Measurements from ENCODE around the gene TRMO. TPM values are rescaled to one million over a fixed set of nuclear protein-coding genes. Genes with fewer than 3 reads are reported as not detected.

TRMO gene
- total RNA-seq, 2 experiments from 2014 or later: 42.8 to 45.8 TPM

DNA sequence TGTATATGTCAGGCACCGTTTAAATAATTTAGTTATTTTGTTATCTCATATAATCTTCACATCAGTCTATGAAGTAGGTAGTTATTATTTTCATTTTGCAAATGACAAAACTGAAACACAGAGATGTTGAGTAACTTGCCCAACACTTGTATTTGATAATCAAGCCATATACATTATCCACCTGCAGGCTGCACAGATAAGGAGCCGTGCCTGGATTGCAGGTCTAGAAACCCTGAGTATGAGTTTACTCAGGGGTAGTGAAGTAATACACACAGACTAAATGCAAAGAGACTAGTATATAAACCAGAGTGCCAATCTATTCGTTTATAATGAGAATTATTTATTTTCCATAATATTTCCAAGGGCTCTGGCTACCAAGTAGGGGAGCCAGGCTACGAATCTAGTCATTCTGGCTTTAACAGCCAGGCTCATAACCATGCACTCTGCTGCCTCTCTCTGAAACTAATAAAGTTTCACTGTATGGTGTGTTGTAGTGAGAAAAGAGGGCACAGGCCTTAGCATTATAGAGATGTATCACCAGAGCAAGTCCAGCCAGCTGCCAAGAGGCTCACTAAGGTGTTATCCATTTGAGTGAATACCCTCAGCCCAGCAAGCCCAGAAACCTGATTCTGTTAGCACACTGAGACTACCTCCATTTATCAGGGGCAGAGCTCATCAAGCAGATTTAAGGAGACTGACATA lies 11.1 kb upstream of the TRMO start:
- Histone ChIP-seq H3K4me3 (ENCODE audit: low read length) (no peak overlapping the region), H3K27ac (ENCODE audit: low read depth in 1 of 2, low read length in 2 of 2) (no peak overlapping the region), H3K4me1 (ENCODE audit: insufficient read depth, low read length) (peaks cover 47% of the 10 kb centered on the region), H3K27me3 (ENCODE audit: control insufficient read depth in 1 of 2, insufficient read depth in 2 of 2, low read length in 2 of 2) (no peaks in the 10 kb centered on the region), H3K36me3 (ENCODE audit: insufficient read depth, low read length) (no peaks in the 10 kb centered on the region), H3K9me3 (ENCODE audit: control insufficient read depth in 1 of 2, insufficient read depth in 1 of 2, low read length in 2 of 2) (no peaks in the 10 kb centered on the region)
- DNase-seq (no peak), ATAC-seq (ENCODE audit: poor library complexity) (no peak)
- intact Hi-C loops (cut with DNase I, micrococcal nuclease): no loop called here
- Mint-ChIP-seq H3K4me1 (ENCODE audit: low read depth) (peaks cover 93% of the 10 kb centered on the region), H3K4me3 (no peak overlapping the region), H3K9me3 (no peaks in the 10 kb centered on the region), H3K27ac (peak overlapping the region; percentile 35), H3K36me3 (ENCODE audit: low read depth) (no peaks in the 10 kb centered on the region), H3K27me3 (no peaks in the 10 kb centered on the region)
- TF ChIP-seq, protein P1, sequence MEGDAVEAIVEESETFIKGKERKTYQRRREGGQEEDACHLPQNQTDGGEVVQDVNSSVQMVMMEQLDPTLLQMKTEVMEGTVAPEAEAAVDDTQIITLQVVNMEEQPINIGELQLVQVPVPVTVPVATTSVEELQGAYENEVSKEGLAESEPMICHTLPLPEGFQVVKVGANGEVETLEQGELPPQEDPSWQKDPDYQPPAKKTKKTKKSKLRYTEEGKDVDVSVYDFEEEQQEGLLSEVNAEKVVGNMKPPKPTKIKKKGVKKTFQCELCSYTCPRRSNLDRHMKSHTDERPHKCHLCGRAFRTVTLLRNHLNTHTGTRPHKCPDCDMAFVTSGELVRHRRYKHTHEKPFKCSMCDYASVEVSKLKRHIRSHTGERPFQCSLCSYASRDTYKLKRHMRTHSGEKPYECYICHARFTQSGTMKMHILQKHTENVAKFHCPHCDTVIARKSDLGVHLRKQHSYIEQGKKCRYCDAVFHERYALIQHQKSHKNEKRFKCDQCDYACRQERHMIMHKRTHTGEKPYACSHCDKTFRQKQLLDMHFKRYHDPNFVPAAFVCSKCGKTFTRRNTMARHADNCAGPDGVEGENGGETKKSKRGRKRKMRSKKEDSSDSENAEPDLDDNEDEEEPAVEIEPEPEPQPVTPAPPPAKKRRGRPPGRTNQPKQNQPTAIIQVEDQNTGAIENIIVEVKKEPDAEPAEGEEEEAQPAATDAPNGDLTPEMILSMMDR (IDR thresholded peaks at IDR 0.05): no peak
- ChIA-PET CTCF (interaction anchor here (1.3 to 1.8 kb wide), 2 partner anchors 11 to 322 kb away, joined by 3 to 4 read pairs; partner anchors contain the start of genes TBC1D2 and TRMO), POLR2A (interaction anchor here (1.2 kb wide), 1 partner anchor 28 kb away, joined by 3 read pairs; no protein-coding TSS in a partner anchor)

DNA sequence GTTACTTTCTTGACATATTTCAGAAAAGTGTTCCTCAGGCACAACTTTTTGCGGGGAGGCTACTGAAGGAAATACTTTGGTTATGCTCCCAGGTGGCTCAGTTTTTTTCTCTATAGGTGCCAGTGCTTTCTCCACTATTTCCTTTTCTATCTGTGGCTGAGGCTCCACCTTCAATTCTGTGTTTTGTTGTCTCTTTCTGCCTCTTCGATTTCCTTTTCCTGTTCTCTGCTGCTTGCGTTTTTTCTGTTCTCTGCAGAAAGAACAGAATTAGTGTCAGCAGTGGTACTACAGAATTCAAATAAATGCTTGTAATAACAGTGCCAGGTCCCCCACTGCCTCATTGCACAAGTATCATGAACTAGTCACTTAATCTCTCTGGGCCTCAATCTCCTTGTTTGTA lies 8.7 kb upstream of the TRMO start:
- Histone ChIP-seq H3K27me3 (ENCODE audit: control insufficient read depth in 1 of 2, insufficient read depth in 2 of 2, low read length in 2 of 2) (no peaks in the 10 kb centered on the region), H3K27ac (ENCODE audit: low read depth in 1 of 2, low read length in 2 of 2) (peak overlapping the region; percentile 62), H3K9me3 (ENCODE audit: control insufficient read depth in 1 of 2, insufficient read depth in 1 of 2, low read length in 2 of 2) (no peaks in the 10 kb centered on the region), H3K4me1 (ENCODE audit: insufficient read depth, low read length) (peaks cover 34% of the 10 kb centered on the region), H3K36me3 (ENCODE audit: insufficient read depth, low read length) (no peaks in the 10 kb centered on the region), H3K4me3 (ENCODE audit: low read length) (no peak overlapping the region)
- no peaks in the 10 kb centered on the region for H3K36me3 Mint-ChIP-seq (ENCODE audit: low read depth)
- intact Hi-C loops (cut with DNase I, micrococcal nuclease): loop anchor here (1.0 to 2.0 kb wide), 2 partner anchors 24 to 49 kb away; no protein-coding TSS in a partner anchor
- CTCF ChIA-PET: interaction anchor here (1.3 to 1.4 kb wide), 3 partner anchors 8 to 52 kb away, joined by 4 to 5 read pairs (median 5); partner anchors contain the start of genes ANP32B and TRMO
- POLR2A ChIA-PET: interaction anchor here (2.6 to 3.6 kb wide), 2 partner anchors 9 to 52 kb away, joined by 11 to 17 read pairs; partner anchors contain the start of genes ANP32B and TRMO
- peak overlapping the region; percentile 46 for H3K4me3 Mint-ChIP-seq
- TF ChIP-seq, protein P1 (IDR thresholded peaks at IDR 0.05): no peak
- DNase-seq (peak in 4 of 14 experiments; percentile 36 to 72 (median 45)), ATAC-seq (ENCODE audit: poor library complexity) (peak; percentile 83)
- peak overlapping the region; percentile 86 for H3K27ac Mint-ChIP-seq
- no peaks in the 10 kb centered on the region for H3K9me3 Mint-ChIP-seq
- H3K27me3 Mint-ChIP-seq: no peaks in the 10 kb centered on the region
- H3K4me1 Mint-ChIP-seq (ENCODE audit: low read depth): peaks cover 78% of the 10 kb centered on the region

DNA sequence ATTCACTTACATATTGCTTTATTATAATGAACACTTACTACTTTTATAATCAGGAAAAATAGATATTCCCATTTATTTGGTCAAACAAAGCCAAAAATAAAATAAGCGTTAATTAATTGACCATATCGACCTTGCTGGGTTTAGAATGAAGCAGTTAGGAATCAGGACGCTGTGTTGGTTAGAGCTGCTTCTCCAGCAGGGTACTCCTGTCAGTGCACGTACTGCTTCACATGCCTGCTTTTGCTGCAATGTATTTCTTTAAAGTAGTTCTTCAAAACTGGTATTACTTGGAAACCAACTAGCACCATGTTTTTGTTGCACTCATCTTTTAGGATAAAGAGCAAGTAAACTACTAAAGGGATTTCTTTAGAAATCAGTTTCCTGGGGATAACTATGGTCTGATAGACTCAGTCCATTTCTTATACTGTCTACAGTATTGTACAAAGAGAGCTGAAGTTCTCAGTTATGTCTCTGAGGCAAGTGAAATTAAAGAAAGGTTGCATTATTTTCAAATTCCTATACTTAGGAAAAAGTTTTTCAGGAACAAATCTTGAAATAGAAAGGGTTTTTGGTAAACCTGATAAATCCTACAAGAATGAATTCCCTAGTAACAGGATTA lies 6.8 kb upstream of the TRMO start:
- TF ChIP-seq, protein P1 (IDR thresholded peaks at IDR 0.05): no peak
- no peak overlapping the region for H3K27ac ChIP-seq (ENCODE audit: low read depth in 1 of 2, low read length in 2 of 2)
- H3K9me3 ChIP-seq (ENCODE audit: control insufficient read depth in 1 of 2, insufficient read depth in 1 of 2, low read length in 2 of 2): no peaks in the 10 kb centered on the region
- H3K27me3 ChIP-seq (ENCODE audit: control insufficient read depth in 1 of 2, insufficient read depth in 2 of 2, low read length in 2 of 2): no peaks in the 10 kb centered on the region
- no peak for DNase-seq
- no peaks in the 10 kb centered on the region for H3K36me3 ChIP-seq (ENCODE audit: insufficient read depth, low read length)
- Mint-ChIP-seq H3K36me3 (ENCODE audit: low read depth) (no peaks in the 10 kb centered on the region), H3K27ac (peak overlapping the region; percentile 86), H3K4me3 (peak overlapping the region; percentile 74), H3K4me1 (ENCODE audit: low read depth) (peaks cover 61% of the 10 kb centered on the region), H3K27me3 (no peaks in the 10 kb centered on the region), H3K9me3 (no peaks in the 10 kb centered on the region)
- H3K4me3 ChIP-seq (ENCODE audit: low read length): no peak overlapping the region
- ChIA-PET CTCF (interaction anchor here (1.8 to 2.0 kb wide), 3 partner anchors 11 to 117 kb away, joined by 3 to 5 read pairs (median 4); no protein-coding TSS in a partner anchor), POLR2A (interaction anchor here (1.2 to 3.6 kb wide), 5 partner anchors 10 to 232 kb away, joined by 3 to 17 read pairs (median 4); partner anchors contain the start of genes ANP32B and XPA)
- H3K4me1 ChIP-seq (ENCODE audit: insufficient read depth, low read length): peaks cover 26% of the 10 kb centered on the region
- intact Hi-C loops (cut with DNase I, micrococcal nuclease): no loop called here
- peak; percentile 43 for ATAC-seq (ENCODE audit: poor library complexity)
